T-helper 1 cell (primary cell): Measurements from ENCODE around the gene CDK18.

Experiments used
- DNase-seq, 5 donors: peaks; one replicate each; pipeline ENCODE4 v3.0.0-alpha.2; 2012 to 2020

Gene CDK18

GRCh38 chr1:205542367-205542766 lies 37.9 kb downstream of the CDK18 start:
- DNase-seq, result no peak

GRCh38 chr1:205543351-205544301 lies 39.2 kb downstream of the CDK18 start:
- no peak for DNase-seq

- DNase-seq, result no peak
Measured at GRCh38 chr1:205545001-205545919, 40.8 kb downstream of the CDK18 start.

GRCh38 chr1:205545991-205546390 lies 41.5 kb downstream of the CDK18 start:
- no peak for DNase-seq

GRCh38 chr1:205546541-205546940 lies 42.1 kb downstream of the CDK18 start:
- DNase-seq, result no peak

GRCh38 chr1:205547936-205548827 lies 43.7 kb downstream of the CDK18 start:
- DNase-seq, result no peak

- no peak for DNase-seq
Measured at GRCh38 chr1:205554026-205554811, 49.8 kb downstream of the CDK18 start.

GRCh38 chr1:205561501-205562203 lies 57.2 kb downstream of the CDK18 start:
- no peak for DNase-seq

- no peak for DNase-seq
Measured at GRCh38 chr1:205563927-205564441, 59.5 kb downstream of the CDK18 start.

- DNase-seq, result no peak
Measured at GRCh38 chr1:205565799-205566198, 61.3 kb downstream of the CDK18 start.

- no peak for DNase-seq
Measured at GRCh38 chr1:205567716-205568115, 63.2 kb downstream of the CDK18 start.

- DNase-seq, result no peak
Measured at GRCh38 chr1:205568135-205568468, 63.6 kb downstream of the CDK18 start.

- DNase-seq, result no peak
Measured at GRCh38 chr1:205568469-205569361, 64.2 kb downstream of the CDK18 start.

GRCh38 chr1:205569411-205570172 lies 65.1 kb downstream of the CDK18 start:
- no peak for DNase-seq

- no peak for DNase-seq
Measured at GRCh38 chr1:205570173-205570501, 65.7 kb downstream of the CDK18 start.

- DNase-seq, result no peak
Measured at GRCh38 chr1:205570796-205571537, 66.5 kb downstream of the CDK18 start.

- DNase-seq, result no peak
Measured at GRCh38 chr1:205571747-205572146, 67.3 kb downstream of the CDK18 start.

GRCh38 chr1:205572421-205572820 lies 68.0 kb downstream of the CDK18 start:
- DNase-seq, result no peak
